ES-I3 (cell line): ENCODE results near the gene ABHD2.
A peak's percentile ranks its signal among the peaks of the same experiment; 100 is the strongest.
"Not testable (repeated sequence)": the region's sequence is repeated elsewhere in the genome, so short reads cannot be mapped to it uniquely, and the experiment has no call there.

Source experiments
- H3K36me3 ChIP-seq: 2 replicates; pipeline ENCODE4 v1.6.1; 2013; ENCODE audit warnings: mild to moderate bottlenecking, low read length, control low read depth, moderate library complexity; ENCODE audit not compliant: insufficient read depth
- H3K4me1 ChIP-seq: 2 replicates; pipeline ENCODE4 v1.6.1; 2013; ENCODE audit warnings: mild to moderate bottlenecking, control low read depth, low read length; ENCODE audit not compliant: insufficient read depth
- H3K9ac ChIP-seq: 2 replicates; pipeline ENCODE4 v1.6.1; 2013; ENCODE audit warnings: low read depth, mild to moderate bottlenecking, low read length, moderate library complexity
- H3K9me3 ChIP-seq: 2 replicates; pipeline ENCODE4 v1.6.1; 2013; ENCODE audit warnings: mild to moderate bottlenecking, low read length, moderate library complexity; ENCODE audit not compliant: control insufficient read depth, insufficient read depth

ABHD2 gene

GRCh38 chr15:89085933-89086332 lies 2.3 kb upstream of the ABHD2 start:
- not testable (repeated sequence) for H3K9ac ChIP-seq, H3K9me3 ChIP-seq, H3K36me3 ChIP-seq
- H3K4me1 ChIP-seq, result peaks cover 13% of the 10 kb centered on the region

GRCh38 chr15:89086390-89086789 lies 1.9 kb upstream of the ABHD2 start:
- H3K9me3 ChIP-seq, H3K36me3 ChIP-seq, H3K9ac ChIP-seq: not testable (repeated sequence)
- peaks cover 16% of the 10 kb centered on the region for H3K4me1 ChIP-seq

GRCh38 chr15:89087161-89087829 lies 961 bp upstream of the ABHD2 start:
- H3K36me3 ChIP-seq, result no peaks in the 10 kb centered on the region

GRCh38 chr15:89088605-89089315 lies 504 bp downstream of the ABHD2 start:
- Histone ChIP-seq H3K9ac (peak overlapping the region; percentile 70; the same call in 1 of the 2 replicates), H3K4me1 (peaks cover 20% of the 10 kb centered on the region), H3K9me3 (no peaks in the 10 kb centered on the region), H3K36me3 (no peaks in the 10 kb centered on the region)

More at GRCh38 chr15:89087161-89087829, 961 bp upstream of the ABHD2 start:
- H3K4me1 ChIP-seq, result peaks cover 20% of the 10 kb centered on the region
- H3K9ac ChIP-seq, result peak overlapping the region; percentile 53
- H3K9me3 ChIP-seq, result no peaks in the 10 kb centered on the region

- H3K36me3 ChIP-seq, result no peaks in the 10 kb centered on the region
- peaks cover 20% of the 10 kb centered on the region for H3K4me1 ChIP-seq
- no peaks in the 10 kb centered on the region for H3K9me3 ChIP-seq
- H3K9ac ChIP-seq, result peak overlapping the region; percentile 70; the same call in 1 of the 2 replicates
Observed at GRCh38 chr15:89089316-89090230, 1.3 kb downstream of the ABHD2 start.

GRCh38 chr15:89090791-89091626 lies 2.8 kb downstream of the ABHD2 start:
- H3K9me3 ChIP-seq, result no peaks in the 10 kb centered on the region
- no peaks in the 10 kb centered on the region for H3K36me3 ChIP-seq
- H3K4me1 ChIP-seq, result peaks cover 20% of the 10 kb centered on the region
- H3K9ac ChIP-seq, result no peak overlapping the region; the same call in 1 of the 2 replicates

- no peak overlapping the region for H3K9ac ChIP-seq
- H3K9me3 ChIP-seq, result no peaks in the 10 kb centered on the region
- peaks cover 20% of the 10 kb centered on the region for H3K4me1 ChIP-seq
- no peaks in the 10 kb centered on the region for H3K36me3 ChIP-seq
Observed at GRCh38 chr15:89091627-89092220, 3.5 kb downstream of the ABHD2 start.

- Histone ChIP-seq H3K4me1 (peaks cover 12% of the 10 kb centered on the region), H3K9me3 (no peaks in the 10 kb centered on the region), H3K9ac (no peak overlapping the region), H3K36me3 (no peaks in the 10 kb centered on the region)
Observed at GRCh38 chr15:89093509-89093908, 5.3 kb downstream of the ABHD2 start.

- H3K9ac ChIP-seq, result no peak overlapping the region
- no peaks in the 10 kb centered on the region for H3K9me3 ChIP-seq
- H3K36me3 ChIP-seq, result no peaks in the 10 kb centered on the region
- peaks cover 12% of the 10 kb centered on the region for H3K4me1 ChIP-seq
Observed at GRCh38 chr15:89095073-89095472, 6.8 kb downstream of the ABHD2 start.

GRCh38 chr15:89095556-89095955 lies 7.3 kb downstream of the ABHD2 start:
- H3K9me3 ChIP-seq, result no peaks in the 10 kb centered on the region
- no peak overlapping the region for H3K9ac ChIP-seq
- peaks cover 11% of the 10 kb centered on the region for H3K4me1 ChIP-seq
- H3K36me3 ChIP-seq, result no peaks in the 10 kb centered on the region

- peaks cover 5% of the 10 kb centered on the region for H3K4me1 ChIP-seq
- no peak overlapping the region for H3K9ac ChIP-seq
- no peaks in the 10 kb centered on the region for H3K36me3 ChIP-seq
- H3K9me3 ChIP-seq, result no peaks in the 10 kb centered on the region
Observed at GRCh38 chr15:89096664-89097063, 8.4 kb downstream of the ABHD2 start.

GRCh38 chr15:89097313-89097712 lies 9.1 kb downstream of the ABHD2 start:
- Histone ChIP-seq H3K9me3 (no peaks in the 10 kb centered on the region), H3K9ac (no peak overlapping the region), H3K4me1 (peaks cover 4% of the 10 kb centered on the region), H3K36me3 (no peaks in the 10 kb centered on the region)

- H3K4me1 ChIP-seq, result peaks cover 4% of the 10 kb centered on the region
- no peaks in the 10 kb centered on the region for H3K36me3 ChIP-seq
- H3K9ac ChIP-seq, result no peak overlapping the region
- H3K9me3 ChIP-seq, result no peaks in the 10 kb centered on the region
Observed at GRCh38 chr15:89098281-89098680, 10.0 kb downstream of the ABHD2 start.
